Lower leg skin (tissue), 3 donors: Measurements from ENCODE around the gene CD200.

ENCODE experiments used
- CTCF ChIP-seq, 3 donors: fragments of 450-650 bp; IDR thresholded peaks; one replicate each; pipeline ENCODE4 v1.5.1; 2016; ENCODE audit warnings: antibody characterized with exemption in 3 of 3, mild to moderate bottlenecking in 3 of 3, moderate library complexity in 2 of 3
- POLR2A ChIP-seq, 2 donors: fragments of 450-650 bp; IDR thresholded peaks; one replicate each; pipeline ENCODE4 v1.6.1; 2016 to 2017; ENCODE audit warnings: antibody characterized with exemption in 2 of 2, mild to moderate bottlenecking in 1 of 2, moderate library complexity in 1 of 2

- TF ChIP-seq CTCF (IDR thresholded peaks at IDR 0.05) (no peak), POLR2A (IDR thresholded peaks at IDR 0.05) (no peak)
Measured at GRCh38 chr3:112303764-112304325, 29.1 kb upstream of the CD200 start.
